NCI-H2196 treated with DMSO at 0.1 percent for 48 hours (cell line): ENCODE results near the gene INPP5E.
"Not testable (repeated sequence)": the region's sequence is repeated elsewhere in the genome, so short reads cannot be mapped to it uniquely, and the experiment has no call there.

Experiments
- DNase-seq: peaks from one replicate; lab custom pipeline; 2025; ENCODE audit not compliant: unreplicated experiment; lab: John Stamatoyannopoulos, UW

INPP5E gene

GRCh38 chr9:136407061-136407460 is 32.6 kb downstream of the INPP5E start:
- not testable (repeated sequence) for DNase-seq

- DNase-seq, result not testable (repeated sequence)
These were observed 33.7 kb downstream of the INPP5E start for GRCh38 chr9:136405904-136406303.

- DNase-seq, result no peak
These were observed 34.2 kb downstream of the INPP5E start for GRCh38 chr9:136405481-136405880.

- DNase-seq, result no peak
These were observed 34.9 kb downstream of the INPP5E start for GRCh38 chr9:136404801-136405136.

- no peak for DNase-seq
These were observed 35.5 kb downstream of the INPP5E start for GRCh38 chr9:136403915-136404800.

GRCh38 chr9:136403538-136403914 is 36.1 kb downstream of the INPP5E start:
- no peak for DNase-seq

GRCh38 chr9:136402067-136402466 is 37.6 kb downstream of the INPP5E start:
- DNase-seq, result no peak

GRCh38 chr9:136401173-136401922 is 38.3 kb downstream of the INPP5E start:
- no peak for DNase-seq

GRCh38 chr9:136400038-136400834 is 39.4 kb downstream of the INPP5E start, which contains the start of gene SNAPC4:
Gene SNAPC4, minus strand, starts transcription at chr9:136400170. Its CDS starts 1,742 bp downstream, at chr9:136398428.
- peak; percentile 68 for DNase-seq

- no peak for DNase-seq
These were observed 40.2 kb downstream of the INPP5E start for GRCh38 chr9:136399176-136400037.

- no peak for DNase-seq
These were observed 41.4 kb downstream of the INPP5E start for GRCh38 chr9:136398286-136398685.

GRCh38 chr9:136397643-136398042 is 42.0 kb downstream of the INPP5E start:
- DNase-seq, result no peak

GRCh38 chr9:136396219-136396515 is 43.5 kb downstream of the INPP5E start:
- DNase-seq, result no peak

- DNase-seq, result no peak
These were observed 44.1 kb downstream of the INPP5E start for GRCh38 chr9:136395345-136396218.

- DNase-seq, result no peak
These were observed 44.7 kb downstream of the INPP5E start for GRCh38 chr9:136395020-136395340.

GRCh38 chr9:136394312-136395019 is 45.2 kb downstream of the INPP5E start:
- no peak for DNase-seq

- DNase-seq, result no peak
These were observed 46.1 kb downstream of the INPP5E start for GRCh38 chr9:136393531-136393930.

- DNase-seq, result no peak
These were observed 46.9 kb downstream of the INPP5E start for GRCh38 chr9:136392538-136393449.
